ENCODE measurements around the gene DCC. TPM values are rescaled to one million over a fixed set of nuclear protein-coding genes. Genes with fewer than 3 reads are reported as not detected.

Gene DCC
- polyA plus RNA-seq, 1 donor (not counting 4 experiments of a cell fraction or from before 2014, with no cell fraction given): not detected

- no peak for FAIRE-seq
Measured at GRCh38 chr18:52610451-52611115, 270.6 kb downstream of the DCC start.

GRCh38 chr18:52612406-52612805, 272.4 kb downstream of the DCC start:
- Histone ChIP-seq H3K4me3 (ENCODE audit: control insufficient read depth in 2 of 3, extremely low read depth in 1 of 3, insufficient read depth in 2 of 3, low read depth in 1 of 3, low read length in 3 of 3) (no peak overlapping the region), H3K27me3 (ENCODE audit: control insufficient read depth, extremely low read depth, insufficient read depth, low read length) (no peaks in the 10 kb centered on the region), H4K20me1 (ENCODE audit: control insufficient read depth, extremely low read depth, insufficient read depth, low read length) (no peaks in the 10 kb centered on the region), H3K4me1 (ENCODE audit: control insufficient read depth, extremely low read depth, insufficient read depth, low read length) (no peaks in the 10 kb centered on the region), H3K27ac (ENCODE audit: control insufficient read depth, insufficient read depth, low read length) (no peak overlapping the region), H3K4me2 (ENCODE audit: control insufficient read depth, extremely low read depth, insufficient read depth, low read depth, low read length) (no peak overlapping the region), H3K9me3 (ENCODE audit: control insufficient read depth, low read depth, low read length) (no peaks in the 10 kb centered on the region), H3K9ac (ENCODE audit: control insufficient read depth, extremely low read depth, insufficient read depth, low read length) (no peak overlapping the region), H3K9me1 (ENCODE audit: control insufficient read depth, extremely low read depth, insufficient read depth, low read length) (no peaks in the 10 kb centered on the region), H3K79me2 (ENCODE audit: control insufficient read depth, insufficient read depth, low read length) (no peaks in the 10 kb centered on the region), H3K36me3 (ENCODE audit: control insufficient read depth in 2 of 2, extremely low read depth in 1 of 2, insufficient read depth in 2 of 2, low read length in 2 of 2) (no peaks in the 10 kb centered on the region), H2AFZ (ENCODE audit: control insufficient read depth, low read length) (no peak overlapping the region)
- no peak for FAIRE-seq
- no peak for DNase-seq (ENCODE audit: low read depth, low spot score)
- dilution Hi-C loops (cut with MboI; ENCODE audit: extremely low pct_ligation_motif_present, low sequenced_read_pairs): no loop called here
- TF ChIP-seq EZH2 (IDR thresholded peaks at IDR 0.05; ENCODE audit: low read length): no peak
- TF ChIP-seq, protein P1, sequence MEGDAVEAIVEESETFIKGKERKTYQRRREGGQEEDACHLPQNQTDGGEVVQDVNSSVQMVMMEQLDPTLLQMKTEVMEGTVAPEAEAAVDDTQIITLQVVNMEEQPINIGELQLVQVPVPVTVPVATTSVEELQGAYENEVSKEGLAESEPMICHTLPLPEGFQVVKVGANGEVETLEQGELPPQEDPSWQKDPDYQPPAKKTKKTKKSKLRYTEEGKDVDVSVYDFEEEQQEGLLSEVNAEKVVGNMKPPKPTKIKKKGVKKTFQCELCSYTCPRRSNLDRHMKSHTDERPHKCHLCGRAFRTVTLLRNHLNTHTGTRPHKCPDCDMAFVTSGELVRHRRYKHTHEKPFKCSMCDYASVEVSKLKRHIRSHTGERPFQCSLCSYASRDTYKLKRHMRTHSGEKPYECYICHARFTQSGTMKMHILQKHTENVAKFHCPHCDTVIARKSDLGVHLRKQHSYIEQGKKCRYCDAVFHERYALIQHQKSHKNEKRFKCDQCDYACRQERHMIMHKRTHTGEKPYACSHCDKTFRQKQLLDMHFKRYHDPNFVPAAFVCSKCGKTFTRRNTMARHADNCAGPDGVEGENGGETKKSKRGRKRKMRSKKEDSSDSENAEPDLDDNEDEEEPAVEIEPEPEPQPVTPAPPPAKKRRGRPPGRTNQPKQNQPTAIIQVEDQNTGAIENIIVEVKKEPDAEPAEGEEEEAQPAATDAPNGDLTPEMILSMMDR (optimal IDR thresholded peaks at IDR 0.05 in 1 of 3, IDR thresholded peaks at IDR 0.05 in 1 of 3, conservative IDR thresholded peaks at IDR 0.05 in 1 of 3; ENCODE audit: extremely low read depth in 1 of 3, insufficient read depth in 2 of 3, low read length in 3 of 3): no peak

More at GRCh38 chr18:52610451-52611115, 270.6 kb downstream of the DCC start:
- TF ChIP-seq EZH2 (IDR thresholded peaks at IDR 0.05; ENCODE audit: low read length): no peak
- TF ChIP-seq, protein P1 (optimal IDR thresholded peaks at IDR 0.05 in 1 of 3, IDR thresholded peaks at IDR 0.05 in 1 of 3, conservative IDR thresholded peaks at IDR 0.05 in 1 of 3; ENCODE audit: extremely low read depth in 1 of 3, insufficient read depth in 2 of 3, low read length in 3 of 3): no peak
- no peak overlapping the region for H3K4me3 ChIP-seq (ENCODE audit: control insufficient read depth in 2 of 3, extremely low read depth in 1 of 3, insufficient read depth in 2 of 3, low read depth in 1 of 3, low read length in 3 of 3)
- H3K9me1 ChIP-seq (ENCODE audit: control insufficient read depth, extremely low read depth, insufficient read depth, low read length): no peaks in the 10 kb centered on the region
- H3K27me3 ChIP-seq (ENCODE audit: control insufficient read depth, extremely low read depth, insufficient read depth, low read length): no peaks in the 10 kb centered on the region
- dilution Hi-C loops (cut with MboI; ENCODE audit: extremely low pct_ligation_motif_present, low sequenced_read_pairs): no loop called here
- no peaks in the 10 kb centered on the region for H3K79me2 ChIP-seq (ENCODE audit: control insufficient read depth, insufficient read depth, low read length)
- H2AFZ ChIP-seq (ENCODE audit: control insufficient read depth, low read length): no peak overlapping the region
- no peak overlapping the region for H3K4me2 ChIP-seq (ENCODE audit: control insufficient read depth, extremely low read depth, insufficient read depth, low read depth, low read length)
- H3K36me3 ChIP-seq (ENCODE audit: control insufficient read depth in 2 of 2, extremely low read depth in 1 of 2, insufficient read depth in 2 of 2, low read length in 2 of 2): no peaks in the 10 kb centered on the region
- no peaks in the 10 kb centered on the region for H3K4me1 ChIP-seq (ENCODE audit: control insufficient read depth, extremely low read depth, insufficient read depth, low read length)
- H4K20me1 ChIP-seq (ENCODE audit: control insufficient read depth, extremely low read depth, insufficient read depth, low read length): no peaks in the 10 kb centered on the region
- H3K9ac ChIP-seq (ENCODE audit: control insufficient read depth, extremely low read depth, insufficient read depth, low read length): no peak overlapping the region
- H3K27ac ChIP-seq (ENCODE audit: control insufficient read depth, insufficient read depth, low read length): no peak overlapping the region
- DNase-seq (ENCODE audit: low read depth, low spot score): no peak
- no peaks in the 10 kb centered on the region for H3K9me3 ChIP-seq (ENCODE audit: control insufficient read depth, low read depth, low read length)

All from keratinocyte (primary cell).